Ovary (tissue), 9 donors: ENCODE data around the gene PPM1E. TPM values are rescaled to one million over a fixed set of nuclear protein-coding genes. Genes with fewer than 3 reads are reported as not detected.
"Not testable (repeated sequence)": the region's sequence is repeated elsewhere in the genome, so short reads cannot be mapped to it uniquely, and the experiment has no call there.

Experiments
- DNase-seq, 5 donors: peaks; one replicate each; pipeline ENCODE4 v3.0.0-alpha.2; 2019 to 2020
- H3K27ac ChIP-seq, 2 donors: fragments of 200-600 bp; one replicate each; pipeline versions ENCODE4 v1.5.1 to v1.8.0; 2019 to 2022
- H3K27me3 ChIP-seq: fragments of 200-600 bp; one replicate; pipeline ENCODE4 v1.8.0; 2022
- H3K36me3 ChIP-seq: fragments of 200-600 bp; sonication (generic); one replicate; pipeline ENCODE4 v1.5.1; 2019
- H3K4me1 ChIP-seq: one replicate; pipeline ENCODE4 v1.8.1; 2013; ENCODE audit warnings: mild to moderate bottlenecking, moderate library complexity; ENCODE audit not compliant: insufficient read depth
- H3K4me3 ChIP-seq: fragments of 200-600 bp; sonication (generic); one replicate; pipeline ENCODE4 v1.5.1; 2017
- H3K9me3 ChIP-seq, 2 donors: fragments of 200-600 bp in 1 of 2; sonication (generic) in 1 of 2; one replicate each; pipeline versions ENCODE4 v1.5.1 to v1.8.1; 2013 to 2019; ENCODE audit warnings: mild to moderate bottlenecking in 1 of 2, moderate library complexity in 1 of 2
- CTCF ChIP-seq, 3 donors: fragments of 450-650 bp in 2 of 3; fragments of 200-600 bp in 1 of 3; IDR thresholded peaks; one replicate each; pipeline versions ENCODE4 v1.5.1 to v1.8.0; 2016 to 2022; ENCODE audit warnings: antibody characterized with exemption in 3 of 3, mild to moderate bottlenecking in 1 of 3
- EP300 ChIP-seq: sonication (generic); formaldehyde crosslinking; IDR thresholded peaks from one replicate; pipeline ENCODE4 v1.6.1; 2017; ENCODE audit warnings: antibody characterized with exemption
- POLR2A ChIP-seq: fragments of 450-650 bp; IDR thresholded peaks from one replicate; pipeline ENCODE4 v1.6.1; 2017; ENCODE audit warnings: antibody characterized with exemption, mild to moderate bottlenecking, moderate library complexity
- WGBS, 3 donors: extraction: QIAGEN DNeasy Blood & Tissue Kit in 1 of 3; methylation state at CpG; one replicate each; pipeline versions ENCODE4 v1.1.5 to v1.1.7; 2013 to 2017; 5-methylcytosine and 5-hydroxymethylcytosine counted together
- intact Hi-C, 4 donors: fragments of 100-400 bp; cut with DNase I; formaldehyde crosslinking; loops; one replicate each; pipeline versions ENCODE4 v1.11.0 to v1.15.1; 2022 to 2023
- polyA plus RNA-seq, 2 donors: library from polyadenylated mRNA; stranded (reverse); fragments of 200-250 nt in 1 of 2; fragments of 350-450 nt in 1 of 2; fragmentation: Illumina TruSeq in 1 of 2; extraction: RNeasy Lipid Tissue Mini Kit (QIAGEN cat#74804) in 1 of 2; gene quantifications; one replicate each; pipeline ENCODE4 v1.2.3, GENCODE V29; 2013 to 2014
- total RNA-seq, 7 donors: library from RNA; depleted of rRNA in 2 of 7; stranded (reverse); fragments of >200 nt in 2 of 7; fragmentation: NEBNext Ultra II Directional in 3 of 7; extraction: Animal tissue kit (Norgen Biotek cat#: 25700) in 3 of 7; gene quantifications; one replicate each; pipeline versions ENCODE4 v1.1.0 to v1.2.4, GENCODE V29; 2016 to 2023
- donor health status: DM: no; HTN: no; CAD: no; lungs with moderate emphysema.
- donor health status: DM: no; HTN: no; CAD: no.
- donor health status: Bipolar disorder and iron deficiency.
- donor health status: DM: yes; HTN: yes; CAD: no.
- donor health status: DM: no; HTN: no; CAD: no.
- donor health status: DM: yes; HTN: yes; CAD: no.

The PPM1E gene
- total and polyA plus RNA-seq, 9 donors = 0.17 to 3.2 (median 0.47) TPM

GRCh38 chr17:58832514-58832913 lies 76.9 kb downstream of the PPM1E start:
- no peak for DNase-seq
- Histone ChIP-seq H3K4me3 (no peak overlapping the region), H3K36me3 (no peaks in the 10 kb centered on the region), H3K27ac (no peak overlapping the region), H3K27me3 (no peaks in the 10 kb centered on the region), H3K9me3 (no peaks in the 10 kb centered on the region), H3K4me1 (no peaks in the 10 kb centered on the region)
- 93% methylated on average over 3 of the region's 3 CpGs for WGBS, 3 donors
- intact Hi-C loops = no loop called here
- no peak for TF ChIP-seq CTCF (IDR thresholded peaks at IDR 0.05)
- TF ChIP-seq POLR2A = no peak
- TF ChIP-seq EP300 = no peak

DNA sequence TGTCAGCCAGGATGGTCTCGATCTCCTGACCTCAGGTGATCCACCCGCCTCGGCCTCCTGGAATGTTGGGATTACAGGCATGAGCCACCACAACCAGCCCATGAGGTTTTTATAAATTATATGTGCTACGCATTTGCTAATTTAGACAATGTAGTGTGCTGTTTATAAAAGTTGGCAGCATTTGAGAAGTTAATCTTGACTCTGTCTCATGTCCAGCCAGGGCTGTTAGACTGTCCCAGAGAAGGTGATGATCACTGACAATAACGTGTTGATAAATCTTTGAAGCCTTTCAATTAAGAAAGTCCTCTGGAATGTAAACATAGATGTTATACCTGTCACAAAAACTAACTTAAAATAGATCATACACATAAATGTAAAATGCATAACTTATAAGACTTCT lies 82.0 kb downstream of the PPM1E start:
- Histone ChIP-seq H3K9me3 (no peaks in the 10 kb centered on the region), H3K27me3 (no peaks in the 10 kb centered on the region), H3K27ac (no peak overlapping the region), H3K36me3 (no peaks in the 10 kb centered on the region), H3K4me1 (no peaks in the 10 kb centered on the region), H3K4me3 (no peak overlapping the region)
- 62 to 70% (median 62%) methylated on average over 5 of the region's 5 CpGs for WGBS, 3 donors
- intact Hi-C loops = no loop called here
- no peak for DNase-seq
- TF ChIP-seq CTCF (IDR thresholded peaks at IDR 0.05) (no peak), POLR2A (no peak), EP300 (no peak)

- intact Hi-C loops = no loop called here
- no peak for DNase-seq
- no peaks in the 10 kb centered on the region for H3K9me3 ChIP-seq
- H3K27ac ChIP-seq = no peak overlapping the region
- WGBS, 3 donors = 66 to 70% (median 68%) methylated on average over 4 of the region's 4 CpGs
- no peak overlapping the region for H3K4me3 ChIP-seq
- no peaks in the 10 kb centered on the region for H3K27me3 ChIP-seq
- TF ChIP-seq CTCF (IDR thresholded peaks at IDR 0.05) = no peak
- TF ChIP-seq POLR2A = no peak
- TF ChIP-seq EP300 = no peak
- H3K36me3 ChIP-seq = no peaks in the 10 kb centered on the region
- H3K4me1 ChIP-seq = no peaks in the 10 kb centered on the region
Measured at GRCh38 chr17:58840820-58841612, 85.4 kb downstream of the PPM1E start.

DNA sequence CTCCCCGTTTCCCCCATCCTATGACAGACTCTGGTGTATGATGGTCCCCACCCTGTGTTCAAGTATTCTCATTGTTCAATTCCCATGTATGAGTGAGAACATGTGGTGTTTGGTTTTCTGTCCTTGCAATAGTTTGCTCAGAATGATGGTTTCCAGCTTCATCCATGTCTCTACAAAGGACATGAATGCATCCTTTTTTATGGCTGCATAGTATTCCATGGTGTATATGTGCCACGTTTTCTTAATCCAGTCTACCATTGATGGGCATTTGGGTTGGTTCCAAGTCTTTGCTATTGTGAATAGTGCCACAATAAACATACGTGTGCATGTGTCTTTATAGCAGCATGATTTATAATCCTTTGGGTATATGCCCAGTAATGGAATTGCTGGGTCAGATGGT lies 90.8 kb downstream of the PPM1E start:
- intact Hi-C loops, H3K27ac ChIP-seq, H3K9me3 ChIP-seq, H3K27me3 ChIP-seq, H3K4me3 ChIP-seq, H3K4me1 ChIP-seq, DNase-seq, H3K36me3 ChIP-seq: not testable (repeated sequence)
- WGBS, 3 donors = 68 to 82% (median 78%) methylated on average over 3 of the region's 3 CpGs

DNA sequence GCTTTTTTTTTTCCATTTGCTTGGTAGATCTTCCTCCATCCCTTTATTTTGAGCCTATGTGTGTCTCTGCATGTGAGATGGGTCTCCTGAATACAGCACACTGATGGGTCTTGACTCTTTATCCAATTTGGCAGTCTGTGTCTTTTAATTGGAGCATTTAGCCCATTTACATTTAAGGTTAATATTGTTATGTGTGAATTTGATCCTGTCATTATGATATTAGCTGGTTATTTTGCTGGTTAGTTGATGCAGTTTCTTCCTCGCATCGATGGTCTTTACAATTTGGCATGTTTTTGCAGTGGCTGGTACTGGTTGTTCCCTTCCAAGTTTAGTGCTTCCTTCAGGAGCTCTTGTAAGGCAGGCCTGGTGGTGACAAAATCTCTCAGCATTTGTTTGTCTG lies 94.5 kb downstream of the PPM1E start:
- intact Hi-C loops, H3K27ac ChIP-seq, H3K4me3 ChIP-seq, H3K9me3 ChIP-seq, H3K4me1 ChIP-seq, H3K27me3 ChIP-seq, H3K36me3 ChIP-seq, DNase-seq: not testable (repeated sequence)
- WGBS, 3 donors = 92 to 95% (median 94%) methylated on average over 2 of the region's 2 CpGs
